Right forelimb (tissue), 1 donor: Measurements from ENCODE around the gene RDH5.
"Not testable (repeated sequence)": the region's sequence is repeated elsewhere in the genome, so short reads cannot be mapped to it uniquely, and the experiment has no call there.

ENCODE experiments used
- DNase-seq: peaks from one replicate; pipeline ENCODE4 v3.0.0-alpha.2; 2018

Gene RDH5

GRCh38 chr12:55748230-55748993 is 28.2 kb downstream of the RDH5 start:
- DNase-seq = no peak

- DNase-seq = no peak
These were observed 35.1 kb downstream of the RDH5 start for GRCh38 chr12:55755246-55755645.

GRCh38 chr12:55757701-55758100 is 37.5 kb downstream of the RDH5 start:
- DNase-seq = no peak

- DNase-seq = not testable (repeated sequence)
These were observed 38.4 kb downstream of the RDH5 start for GRCh38 chr12:55758575-55758974.

GRCh38 chr12:55760663-55761062 is 40.5 kb downstream of the RDH5 start:
- no peak for DNase-seq

- DNase-seq = no peak
These were observed 42.5 kb downstream of the RDH5 start for GRCh38 chr12:55762646-55763045.

GRCh38 chr12:55765736-55766290 is 45.6 kb downstream of the RDH5 start:
- DNase-seq = no peak

GRCh38 chr12:55767156-55767555 is 47.0 kb downstream of the RDH5 start:
- no peak for DNase-seq

- no peak for DNase-seq
These were observed 51.5 kb downstream of the RDH5 start for GRCh38 chr12:55771736-55772135.
